ENCODE data around the gene MYRF. TPM values are rescaled to one million over a fixed set of nuclear protein-coding genes. Genes with fewer than 3 reads are reported as not detected.

The MYRF gene
- total and polyA plus RNA-seq, 2 donors (not counting 3 experiments of a cell fraction or from before 2014, with no cell fraction given), result 0.82 to 0.98 TPM

DNA sequence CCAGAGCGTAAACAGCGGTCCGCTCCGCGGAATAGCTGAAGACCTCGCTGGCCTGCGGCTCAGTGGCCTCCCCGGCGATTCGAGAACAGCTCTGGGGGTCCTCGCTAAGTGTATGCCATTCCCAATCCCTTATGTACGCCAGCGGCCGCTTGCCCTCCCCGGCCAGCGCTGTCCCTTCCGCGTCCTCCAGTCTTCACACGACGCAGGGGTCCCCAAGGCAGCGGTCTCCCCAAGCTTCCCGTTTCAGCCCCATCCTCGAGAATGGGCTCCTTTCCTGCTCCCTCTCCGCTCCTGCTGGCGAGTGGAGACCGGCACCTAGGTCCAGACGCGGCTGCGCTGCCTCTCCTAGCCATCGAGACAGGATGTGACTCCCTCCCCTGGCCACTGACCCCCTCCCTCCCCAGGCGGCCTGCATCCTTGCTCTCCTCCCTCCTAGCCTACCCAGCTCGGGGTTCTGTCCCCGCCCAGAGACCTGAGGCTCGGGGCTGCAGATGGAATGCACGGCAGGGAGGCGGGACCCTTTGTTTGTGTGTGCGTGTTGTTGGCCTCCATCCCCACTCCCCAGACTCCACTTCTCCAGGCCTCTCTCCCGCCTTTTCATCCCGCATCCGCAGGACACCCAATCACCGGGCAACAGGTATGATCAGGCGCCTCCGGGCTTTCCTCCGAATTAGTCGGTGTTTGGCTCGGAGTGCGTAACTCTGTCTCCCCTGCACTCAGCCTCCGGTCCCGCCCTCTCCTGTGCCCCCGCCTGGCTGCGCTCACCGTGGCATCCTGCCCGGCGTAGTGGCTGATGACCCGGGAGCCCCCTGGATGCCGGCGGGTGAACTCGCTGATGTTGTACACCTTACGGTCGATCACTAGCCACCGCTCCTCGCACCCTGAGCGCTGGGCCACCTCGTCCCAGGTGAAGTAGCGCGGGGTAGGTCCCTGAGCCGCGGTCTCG is 63.6 kb downstream of the MYRF start:
- Histone ChIP-seq H3K4me1 (ENCODE audit: control insufficient read depth, extremely low read depth, insufficient read depth, low read length) (peaks cover 19% of the 10 kb centered on the region), H3K9ac (replicated peaks; ENCODE audit: extremely low read depth, insufficient read depth, low read length) (peak overlapping the region; percentile 91), H3K9me1 (replicated peaks; ENCODE audit: control insufficient read depth, extremely low read depth, insufficient read depth, low read length) (no peaks in the 10 kb centered on the region), H2AFZ (ENCODE audit: low read depth, low read length) (peak overlapping the region; percentile 52), H3K4me3 (replicated peaks in 1 of 3; ENCODE audit: insufficient read depth in 1 of 3, low read depth in 1 of 3, low read length in 3 of 3) (peak overlapping the region; percentile 56 to 86 (median 62)), H3K79me2 (ENCODE audit: control insufficient read depth, insufficient read depth, low read length) (peaks cover 26% of the 10 kb centered on the region), H3K4me2 (ENCODE audit: insufficient read depth, low read length) (peak overlapping the region; percentile 64), H4K20me1 (replicated peaks; ENCODE audit: control insufficient read depth, extremely low read depth, insufficient read depth, low read length) (no peaks in the 10 kb centered on the region), H3K9me3 (replicated peaks; ENCODE audit: control insufficient read depth, insufficient read depth, low read length) (no peaks in the 10 kb centered on the region), H3K36me3 (ENCODE audit: control insufficient read depth in 2 of 2, extremely low read depth in 1 of 2, insufficient read depth in 2 of 2, low read length in 2 of 2) (peaks cover 5 to 10% of the 10 kb centered on the region in 2 experiments), H3K27me3 (ENCODE audit: control insufficient read depth in 2 of 2, insufficient read depth in 2 of 2, low read length in 2 of 2) (no peaks in the 10 kb centered on the region), H3K27ac (ENCODE audit: insufficient read depth, low read depth, low read length) (peak overlapping the region; percentile 86)
- BruUV-seq (replicated peaks), result no TSS peak
- CTCF ChIA-PET, result interaction anchor here (1.0 to 5.5 kb wide), 16 partner anchors 11 to 495 kb away, joined by 3 to 56 read pairs (median 6); partner anchors contain the start of genes FADS2, FEN1 and TMEM258
- intact Hi-C loops (cut with micrococcal nuclease), result loop anchor here (1.0 to 5.0 kb wide), 6 partner anchors 18 to 291 kb away; partner anchors contain the start of genes FEN1, FTH1 and TMEM258
- dilution Hi-C loops (cut with MboI; ENCODE audit: extremely low pct_ligation_motif_present, low sequenced_read_pairs), result no loop called here
- FAIRE-seq (no peak), DNase-seq (ENCODE audit: low read depth, low spot score) (peak; percentile 78)
- POLR2A ChIA-PET, result interaction anchor here (0.8 to 5.0 kb wide), 5 partner anchors 13 to 24 kb away, joined by 3 to 36 read pairs (median 10); partner anchors contain the start of genes FADS2, FEN1 and TMEM258
- TF ChIP-seq JUN (IDR thresholded peaks at IDR 0.05; ENCODE audit: borderline replicate concordance, insufficient read depth, insufficient read length, low read depth), result no peak
- TF ChIP-seq FOS (IDR thresholded peaks at IDR 0.05; ENCODE audit: borderline replicate concordance, insufficient read depth, low read length), result no peak
- TF ChIP-seq POLR2AphosphoS5 (IDR thresholded peaks at IDR 0.05; ENCODE audit: insufficient read depth, low read depth, low read length), result peak; percentile 75
- peak; percentile 93 for TF ChIP-seq POLR2A (IDR thresholded peaks at IDR 0.05; ENCODE audit: low read depth, low read length)
- TF ChIP-seq CTCF (IDR thresholded peaks at IDR 0.05; ENCODE audit: extremely low read depth in 1 of 2, insufficient read depth in 1 of 2, low read depth in 1 of 2, low read length in 2 of 2), result peak in 1 of 2 donors; percentile 2
